Activated B cell treated with CpG ODN at 0.5 μM for 24 hours (primary cell): ENCODE results near the gene ALPK1. TPM values are rescaled to one million over a fixed set of nuclear protein-coding genes. Genes with fewer than 3 reads are reported as not detected.
A peak's percentile ranks its signal among the peaks of the same experiment; 100 is the strongest.

ENCODE experiments used
- ATAC-seq: fragments of 200-7000 bp; cut with Tn5 transposase; one replicate; pipeline ENCODE4 v1.10.0; 2021; ENCODE audit warnings: low read depth, mild to moderate bottlenecking, moderate library complexity
- CTCF ChIA-PET: fragments of 350-600 bp; sonication (Branson Sonifier 250); formaldehyde crosslinking; loops from one replicate; lab custom pipeline; 2021; ENCODE audit warnings: antibody characterized with exemption; lab: Charles Lee
- POLR2A ChIA-PET: fragments of 350-600 bp; sonication (Branson Sonifier 250); formaldehyde crosslinking; loops from one replicate; lab custom pipeline; 2021; ENCODE audit warnings: antibody characterized with exemption; lab: Charles Lee
- DNase-seq: peaks from one replicate; pipeline ENCODE4 v3.0.0; 2022
- H3K27ac Mint-ChIP-seq: one replicate; pipeline ENCODE4 v1.8.0; 2020; ENCODE audit warnings: mixed read lengths
- H3K27me3 Mint-ChIP-seq: one replicate; pipeline ENCODE4 v1.8.0; 2021; ENCODE audit warnings: mixed read lengths
- H3K36me3 Mint-ChIP-seq: one replicate; pipeline ENCODE4 v1.8.0; 2021; ENCODE audit warnings: low read depth, mixed read lengths
- H3K4me1 Mint-ChIP-seq: one replicate; pipeline ENCODE4 v1.8.0; 2021; ENCODE audit warnings: mixed read lengths
- H3K4me3 Mint-ChIP-seq: one replicate; pipeline ENCODE4 v1.8.0; 2020; ENCODE audit warnings: mild to moderate bottlenecking, mixed read lengths
- H3K9me3 Mint-ChIP-seq: one replicate; pipeline ENCODE4 v1.8.0; 2020; ENCODE audit warnings: mixed read lengths
- CTCF ChIP-seq: fragments of 200-600 bp; IDR thresholded peaks from one replicate; pipeline ENCODE4 v1.8.0; 2022; ENCODE audit warnings: antibody characterized with exemption, mild to moderate bottlenecking
- intact Hi-C: fragments of 100-400 bp; cut with micrococcal nuclease; formaldehyde crosslinking; loops from one replicate; pipeline ENCODE4 v1.15.1; 2024
- total RNA-seq: library from RNA; stranded (reverse); gene quantifications from 2 replicates; pipeline ENCODE4 v1.2.3, GENCODE V29; 2022

ALPK1 gene
- total RNA-seq, 1 donor from 2014 or later: 26.7 TPM

DNA sequence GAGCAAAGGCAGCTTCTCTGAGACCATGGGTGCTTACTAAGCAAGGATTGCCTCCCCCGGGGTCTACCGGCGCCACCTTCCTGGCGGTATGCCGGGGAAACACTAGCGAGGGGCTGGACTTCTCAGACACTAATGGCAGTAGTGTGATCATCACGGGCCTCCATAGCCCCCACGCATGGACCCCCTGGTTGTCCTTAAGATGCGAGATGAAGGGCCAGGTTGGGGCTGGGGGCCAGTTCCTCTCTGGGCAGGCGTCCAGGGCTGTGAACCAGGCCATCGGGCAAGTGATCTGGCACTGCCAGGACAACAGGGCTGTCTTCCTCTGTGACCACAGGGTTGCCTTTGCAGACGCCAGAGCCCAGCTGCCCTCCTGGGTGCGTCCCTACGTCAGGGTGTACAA is 60.7 kb downstream of the ALPK1 start:
- no peak for TF ChIP-seq CTCF
- H3K36me3 Mint-ChIP-seq: peaks cover 33% of the 10 kb centered on the region
- H3K9me3 Mint-ChIP-seq: peaks cover 8% of the 10 kb centered on the region
- H3K4me1 Mint-ChIP-seq: peaks cover 20% of the 10 kb centered on the region
- ChIA-PET CTCF (no interaction called here), POLR2A (no interaction called here)
- H3K27me3 Mint-ChIP-seq: no peaks in the 10 kb centered on the region
- no peak for DNase-seq
- H3K27ac Mint-ChIP-seq: no peak overlapping the region
- intact Hi-C loops: no loop called here
- H3K4me3 Mint-ChIP-seq: no peak overlapping the region
- no peak for ATAC-seq

- POLR2A ChIA-PET: no interaction called here
- CTCF ChIA-PET: no interaction called here
- Mint-ChIP-seq H3K4me1 (peaks cover 20% of the 10 kb centered on the region), H3K4me3 (no peak overlapping the region), H3K27ac (no peak overlapping the region), H3K36me3 (peaks cover 33% of the 10 kb centered on the region), H3K27me3 (no peaks in the 10 kb centered on the region), H3K9me3 (peaks cover 9% of the 10 kb centered on the region)
- intact Hi-C loops: no loop called here
- TF ChIP-seq CTCF: no peak
- DNase-seq (no peak), ATAC-seq (no peak)
Observed at GRCh38 chr4:112358415-112358814, 61.2 kb downstream of the ALPK1 start.

DNA sequence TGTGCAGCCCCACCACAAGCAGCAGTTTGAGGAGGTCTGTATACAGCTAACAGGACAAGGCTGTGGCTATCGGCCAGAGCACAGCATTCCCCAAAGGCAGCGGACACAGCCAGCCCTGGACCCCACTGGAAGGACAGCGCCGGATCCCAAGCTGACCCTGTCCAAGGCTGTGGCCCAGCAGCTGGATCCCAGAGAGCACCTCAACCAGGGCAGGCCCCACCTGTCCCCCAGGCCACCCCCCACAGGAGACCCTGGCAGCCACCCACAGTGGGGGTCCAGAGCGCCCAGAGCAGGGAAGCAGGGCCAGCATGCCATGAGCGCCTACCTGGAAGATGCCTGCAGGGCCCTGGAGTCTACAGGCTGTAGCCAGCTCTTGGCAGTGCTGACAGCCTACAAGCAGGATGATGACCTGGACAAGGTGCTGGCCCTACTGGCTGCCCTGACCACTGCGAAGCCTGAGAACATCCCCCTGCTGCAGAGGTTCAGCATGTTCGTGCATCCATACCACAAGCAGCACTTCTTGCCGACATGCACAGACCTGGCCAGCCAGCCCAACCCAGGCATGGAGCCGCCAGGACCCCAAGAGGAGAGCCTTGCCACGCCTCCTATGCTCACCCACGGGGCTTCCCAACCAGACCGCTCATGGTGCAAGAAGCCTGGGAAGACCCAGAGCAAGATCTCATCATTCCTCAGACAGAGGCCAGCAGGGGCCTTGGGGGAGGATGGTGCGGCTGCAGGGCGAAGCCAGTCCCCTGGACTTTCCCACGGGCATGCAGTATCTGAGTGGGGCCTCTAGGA is 62.0 kb downstream of the ALPK1 start:
- no peak for DNase-seq
- TF ChIP-seq CTCF: no peak
- POLR2A ChIA-PET: no interaction called here
- ATAC-seq: no peak
- Mint-ChIP-seq H3K27ac (no peak overlapping the region), H3K27me3 (no peaks in the 10 kb centered on the region), H3K9me3 (peaks cover 12% of the 10 kb centered on the region), H3K36me3 (peaks cover 33% of the 10 kb centered on the region), H3K4me1 (peaks cover 20% of the 10 kb centered on the region), H3K4me3 (no peak overlapping the region)
- CTCF ChIA-PET: no interaction called here
- intact Hi-C loops: no loop called here

DNA sequence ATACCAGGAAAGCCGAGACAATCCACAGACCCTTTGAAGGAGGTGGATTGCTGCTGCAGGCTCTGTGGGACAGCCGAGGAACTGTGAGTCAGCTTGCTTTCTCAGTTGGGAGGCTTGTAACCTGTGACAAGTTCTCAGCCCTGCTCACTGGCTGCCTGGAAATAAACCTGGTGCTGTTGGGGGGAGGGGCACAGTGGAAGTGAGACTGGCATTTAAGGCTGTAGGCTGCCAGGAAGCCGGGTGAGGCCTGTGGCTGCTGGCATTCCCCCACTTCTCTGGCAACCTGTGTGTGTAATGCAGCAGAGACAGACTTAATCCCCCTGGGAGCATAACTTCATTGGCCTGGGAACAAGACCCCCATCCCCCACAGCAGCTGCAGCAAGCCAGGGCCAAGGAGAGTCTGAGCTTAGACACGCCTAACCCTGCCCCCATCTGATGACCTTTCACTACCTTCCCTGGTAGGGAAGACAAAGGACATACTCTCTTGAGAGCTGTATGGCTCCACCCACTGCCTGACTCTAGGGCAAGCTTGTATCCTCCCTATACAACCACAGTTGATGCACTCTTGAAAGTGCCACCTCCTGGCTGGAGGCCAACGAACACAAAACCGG is 64.1 kb downstream of the ALPK1 start:
- ChIA-PET CTCF (interaction anchor here (0.8 to 1.3 kb wide), 4 partner anchors 15 to 39 kb away, joined by 3 to 6 read pairs (median 4); no protein-coding TSS in a partner anchor), POLR2A (interaction anchor here (1.0 to 1.5 kb wide), 2 partner anchors 16 to 77 kb away, joined by 3 to 8 read pairs; no protein-coding TSS in a partner anchor)
- TF ChIP-seq CTCF: no peak
- DNase-seq (peak; percentile 32), ATAC-seq (peak; percentile 91)
- Mint-ChIP-seq H3K27me3 (no peaks in the 10 kb centered on the region), H3K36me3 (peaks cover 21% of the 10 kb centered on the region), H3K27ac (peak overlapping the region; percentile 65), H3K4me1 (peaks cover 20% of the 10 kb centered on the region), H3K4me3 (peak overlapping the region; percentile 20), H3K9me3 (peaks cover 32% of the 10 kb centered on the region)
- intact Hi-C loops: loop anchor here (1.0 kb wide), 2 partner anchors 16 to 33 kb away; no protein-coding TSS in a partner anchor

- H3K4me1 Mint-ChIP-seq: peaks cover under 1% of the 10 kb centered on the region
- no peaks in the 10 kb centered on the region for H3K27me3 Mint-ChIP-seq
- ChIA-PET CTCF (no interaction called here), POLR2A (no interaction called here)
- H3K27ac Mint-ChIP-seq: no peak overlapping the region
- TF ChIP-seq CTCF: no peak
- peaks cover 13% of the 10 kb centered on the region for H3K9me3 Mint-ChIP-seq
- intact Hi-C loops: no loop called here
- H3K36me3 Mint-ChIP-seq: peaks cover 2% of the 10 kb centered on the region
- H3K4me3 Mint-ChIP-seq: no peak overlapping the region
- no peak for DNase-seq
- ATAC-seq: no peak
Observed at GRCh38 chr4:112370466-112370865, 73.3 kb downstream of the ALPK1 start.
